ENCODE measurements around the gene WDFY4. TPM values are rescaled to one million over a fixed set of nuclear protein-coding genes. Genes with fewer than 3 reads are reported as not detected.

WDFY4 gene
- polyA plus RNA-seq, 1 donor from 2014 or later: not detected

DNA sequence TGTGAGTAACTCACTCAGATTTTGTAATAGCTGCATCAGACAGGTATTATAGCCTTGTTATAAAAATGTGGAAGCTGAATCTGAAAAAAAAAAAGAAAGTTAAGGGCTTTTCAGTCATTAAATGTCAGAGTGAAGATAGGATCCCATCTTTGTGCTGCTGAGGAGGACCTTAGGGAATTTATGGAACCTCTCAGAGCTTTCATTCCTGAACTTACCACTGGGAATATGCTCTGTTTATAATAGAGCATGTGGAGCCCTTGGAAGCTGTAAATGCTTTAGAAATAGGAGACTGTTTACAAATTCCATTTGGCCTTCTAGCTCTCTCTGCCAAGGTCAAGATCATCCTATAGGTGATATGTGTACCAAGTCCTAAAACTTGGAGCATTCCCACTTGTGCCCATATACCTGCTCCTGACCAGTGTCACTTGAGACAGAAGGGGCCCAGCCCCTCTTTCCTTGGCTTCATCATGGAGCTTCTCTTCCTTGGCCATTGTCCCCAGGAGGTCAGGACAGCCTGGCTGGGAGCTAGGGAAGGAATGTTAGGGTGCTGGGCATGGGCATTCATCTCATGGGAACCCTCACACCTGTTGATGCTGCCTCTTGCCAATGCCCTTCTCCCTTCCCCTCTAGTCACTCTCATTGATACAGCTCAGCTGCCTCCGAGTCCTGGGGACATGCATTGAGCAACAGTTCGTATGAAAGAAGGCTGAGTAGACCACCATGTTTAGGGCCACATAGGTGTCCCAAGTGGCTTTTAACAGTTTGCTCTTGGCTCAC lies 149.7 kb downstream of the WDFY4 start:
- no peak overlapping the region for H3K9ac ChIP-seq (ENCODE audit: low read length)

DNA sequence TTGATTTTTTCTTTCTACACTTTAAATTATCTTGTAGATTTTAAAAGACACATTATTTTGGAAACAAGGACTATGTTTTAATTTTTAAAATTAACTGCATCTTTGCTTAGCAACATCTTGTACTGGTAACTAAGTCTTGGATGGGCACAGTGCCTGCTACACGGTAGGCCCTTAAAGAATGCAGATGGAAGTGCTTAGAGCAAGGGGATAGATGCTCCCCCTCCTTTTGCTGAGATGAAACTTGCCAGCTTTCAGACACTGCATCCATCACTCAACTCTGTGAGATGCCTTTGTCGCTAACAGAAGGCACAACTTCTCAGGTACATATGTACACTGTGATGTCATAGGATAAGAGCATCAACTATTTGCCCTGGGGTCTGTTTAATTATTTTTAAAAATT lies 151.1 kb downstream of the WDFY4 start:
- Histone ChIP-seq H3K79me2 (replicated peaks; ENCODE audit: insufficient read depth, low read length) (no peaks in the 10 kb centered on the region), H3K4me2 (ENCODE audit: low read length) (no peak overlapping the region), H3F3A (ENCODE audit: insufficient read depth, low read length, poor library complexity, severe bottlenecking) (no peaks in the 10 kb centered on the region), H3K27ac (ENCODE audit: low read length) (no peak overlapping the region), H3K9ac (ENCODE audit: low read length) (no peak overlapping the region), H3K9me2 (ENCODE audit: insufficient read depth, low read length) (no peaks in the 10 kb centered on the region), H3K9me3 (ENCODE audit: low read length) (no peaks in the 10 kb centered on the region), H4K20me1 (ENCODE audit: insufficient read depth) (no peaks in the 10 kb centered on the region), H2AFZ (ENCODE audit: low read depth, low read length) (no peak overlapping the region), H3K4me3 (ENCODE audit: low read length) (no peak overlapping the region), H3K27me3 (ENCODE audit: insufficient read depth, low read depth, low read length) (no peaks in the 10 kb centered on the region), H3K36me3 (ENCODE audit: insufficient read depth, low read length) (no peaks in the 10 kb centered on the region)
- TF ChIP-seq, protein P1, sequence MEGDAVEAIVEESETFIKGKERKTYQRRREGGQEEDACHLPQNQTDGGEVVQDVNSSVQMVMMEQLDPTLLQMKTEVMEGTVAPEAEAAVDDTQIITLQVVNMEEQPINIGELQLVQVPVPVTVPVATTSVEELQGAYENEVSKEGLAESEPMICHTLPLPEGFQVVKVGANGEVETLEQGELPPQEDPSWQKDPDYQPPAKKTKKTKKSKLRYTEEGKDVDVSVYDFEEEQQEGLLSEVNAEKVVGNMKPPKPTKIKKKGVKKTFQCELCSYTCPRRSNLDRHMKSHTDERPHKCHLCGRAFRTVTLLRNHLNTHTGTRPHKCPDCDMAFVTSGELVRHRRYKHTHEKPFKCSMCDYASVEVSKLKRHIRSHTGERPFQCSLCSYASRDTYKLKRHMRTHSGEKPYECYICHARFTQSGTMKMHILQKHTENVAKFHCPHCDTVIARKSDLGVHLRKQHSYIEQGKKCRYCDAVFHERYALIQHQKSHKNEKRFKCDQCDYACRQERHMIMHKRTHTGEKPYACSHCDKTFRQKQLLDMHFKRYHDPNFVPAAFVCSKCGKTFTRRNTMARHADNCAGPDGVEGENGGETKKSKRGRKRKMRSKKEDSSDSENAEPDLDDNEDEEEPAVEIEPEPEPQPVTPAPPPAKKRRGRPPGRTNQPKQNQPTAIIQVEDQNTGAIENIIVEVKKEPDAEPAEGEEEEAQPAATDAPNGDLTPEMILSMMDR (IDR thresholded peaks at IDR 0.05; ENCODE audit: poor library complexity, severe bottlenecking): no peak
- TF ChIP-seq POLR2AphosphoS5 (IDR thresholded peaks at IDR 0.05): no peak

More for the DNA sequence above, 149.7 kb downstream of the WDFY4 start:
- Histone ChIP-seq H4K20me1 (ENCODE audit: insufficient read depth) (no peaks in the 10 kb centered on the region), H3K9me2 (ENCODE audit: insufficient read depth, low read length) (no peaks in the 10 kb centered on the region), H3K9me3 (ENCODE audit: low read length) (no peaks in the 10 kb centered on the region), H3K4me2 (ENCODE audit: low read length) (no peak overlapping the region), H3K27ac (ENCODE audit: low read length) (no peak overlapping the region), H3K79me2 (replicated peaks; ENCODE audit: insufficient read depth, low read length) (no peaks in the 10 kb centered on the region), H2AFZ (ENCODE audit: low read depth, low read length) (no peak overlapping the region), H3K36me3 (ENCODE audit: insufficient read depth, low read length) (no peaks in the 10 kb centered on the region), H3K27me3 (ENCODE audit: insufficient read depth, low read depth, low read length) (no peaks in the 10 kb centered on the region), H3F3A (ENCODE audit: insufficient read depth, low read length, poor library complexity, severe bottlenecking) (no peaks in the 10 kb centered on the region), H3K4me3 (ENCODE audit: low read length) (no peak overlapping the region)
- TF ChIP-seq, protein P1 (IDR thresholded peaks at IDR 0.05; ENCODE audit: poor library complexity, severe bottlenecking): no peak
- TF ChIP-seq, protein P2, sequence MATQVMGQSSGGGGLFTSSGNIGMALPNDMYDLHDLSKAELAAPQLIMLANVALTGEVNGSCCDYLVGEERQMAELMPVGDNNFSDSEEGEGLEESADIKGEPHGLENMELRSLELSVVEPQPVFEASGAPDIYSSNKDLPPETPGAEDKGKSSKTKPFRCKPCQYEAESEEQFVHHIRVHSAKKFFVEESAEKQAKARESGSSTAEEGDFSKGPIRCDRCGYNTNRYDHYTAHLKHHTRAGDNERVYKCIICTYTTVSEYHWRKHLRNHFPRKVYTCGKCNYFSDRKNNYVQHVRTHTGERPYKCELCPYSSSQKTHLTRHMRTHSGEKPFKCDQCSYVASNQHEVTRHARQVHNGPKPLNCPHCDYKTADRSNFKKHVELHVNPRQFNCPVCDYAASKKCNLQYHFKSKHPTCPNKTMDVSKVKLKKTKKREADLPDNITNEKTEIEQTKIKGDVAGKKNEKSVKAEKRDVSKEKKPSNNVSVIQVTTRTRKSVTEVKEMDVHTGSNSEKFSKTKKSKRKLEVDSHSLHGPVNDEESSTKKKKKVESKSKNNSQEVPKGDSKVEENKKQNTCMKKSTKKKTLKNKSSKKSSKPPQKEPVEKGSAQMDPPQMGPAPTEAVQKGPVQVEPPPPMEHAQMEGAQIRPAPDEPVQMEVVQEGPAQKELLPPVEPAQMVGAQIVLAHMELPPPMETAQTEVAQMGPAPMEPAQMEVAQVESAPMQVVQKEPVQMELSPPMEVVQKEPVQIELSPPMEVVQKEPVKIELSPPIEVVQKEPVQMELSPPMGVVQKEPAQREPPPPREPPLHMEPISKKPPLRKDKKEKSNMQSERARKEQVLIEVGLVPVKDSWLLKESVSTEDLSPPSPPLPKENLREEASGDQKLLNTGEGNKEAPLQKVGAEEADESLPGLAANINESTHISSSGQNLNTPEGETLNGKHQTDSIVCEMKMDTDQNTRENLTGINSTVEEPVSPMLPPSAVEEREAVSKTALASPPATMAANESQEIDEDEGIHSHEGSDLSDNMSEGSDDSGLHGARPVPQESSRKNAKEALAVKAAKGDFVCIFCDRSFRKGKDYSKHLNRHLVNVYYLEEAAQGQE (IDR thresholded peaks at IDR 0.05; ENCODE audit: borderline replicate concordance): no peak
- no peak for TF ChIP-seq TAF1 (IDR thresholded peaks at IDR 0.05; ENCODE audit: low read depth)
- no peak for TF ChIP-seq MXI1 (conservative IDR thresholded peaks at IDR 0.05; ENCODE audit: poor library complexity, severe bottlenecking)
- no peak for TF ChIP-seq EZH2 (IDR thresholded peaks at IDR 0.05; ENCODE audit: borderline replicate concordance, insufficient read depth, low read length, poor library complexity, severe bottlenecking)
- TF ChIP-seq EP300 (conservative IDR thresholded peaks at IDR 0.05; ENCODE audit: poor library complexity, severe bottlenecking): no peak
- TF ChIP-seq SMC3 (conservative IDR thresholded peaks at IDR 0.05; ENCODE audit: poor library complexity): no peak
- no peak for TF ChIP-seq POLR2AphosphoS5 (IDR thresholded peaks at IDR 0.05)
- no peak for TF ChIP-seq RAD21 (conservative IDR thresholded peaks at IDR 0.05)
